ENCODE data around the gene SLC17A7. TPM values are rescaled to one million over a fixed set of nuclear protein-coding genes. Genes with fewer than 3 reads are reported as not detected.
"Not testable (repeated sequence)": the region's sequence is repeated elsewhere in the genome, so short reads cannot be mapped to it uniquely, and the experiment has no call there.

SLC17A7 gene
- total RNA-seq, 2 experiments from 2014 or later, result 0.16 TPM; not detected in 1

DNA sequence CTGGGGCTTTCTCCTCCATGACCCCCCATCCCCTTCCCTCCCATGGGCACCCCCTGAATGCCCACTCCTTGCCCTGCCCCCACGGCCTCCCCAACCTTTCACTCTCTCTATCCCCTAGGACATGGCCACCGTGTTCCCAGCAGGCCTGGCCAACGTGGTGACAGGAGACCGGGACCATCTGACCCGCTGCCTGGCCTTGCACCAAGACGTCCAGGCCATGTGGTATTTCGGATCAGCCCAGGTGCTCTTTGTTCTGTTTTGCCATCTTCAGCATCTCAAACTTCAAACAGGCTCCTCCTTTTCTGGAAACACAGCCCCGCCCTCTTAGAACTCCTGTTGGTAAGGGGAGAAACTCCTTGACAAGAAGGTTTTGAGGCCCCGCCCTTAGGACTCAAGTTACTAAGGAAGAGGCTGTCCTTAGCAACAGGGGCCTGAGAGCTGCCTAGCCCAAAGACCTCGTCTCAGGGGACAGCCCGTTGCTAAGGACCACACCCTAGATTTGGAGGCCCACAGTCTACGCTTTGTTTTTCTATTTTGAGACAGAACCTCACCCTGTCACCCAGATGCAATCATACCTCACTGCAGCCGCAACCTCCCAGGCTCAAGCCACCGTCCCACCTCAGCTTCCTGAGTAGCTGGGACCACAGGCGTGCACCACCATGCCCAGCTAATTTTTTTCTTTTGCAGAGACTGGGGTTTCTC, 27.6 kb upstream of the SLC17A7 start:
- peak; percentile 96 for DNase-seq
- ATAC-seq, result peak; percentile 80
- H3K27me3 Mint-ChIP-seq (ENCODE audit: low read depth), result no peaks in the 10 kb centered on the region

DNA sequence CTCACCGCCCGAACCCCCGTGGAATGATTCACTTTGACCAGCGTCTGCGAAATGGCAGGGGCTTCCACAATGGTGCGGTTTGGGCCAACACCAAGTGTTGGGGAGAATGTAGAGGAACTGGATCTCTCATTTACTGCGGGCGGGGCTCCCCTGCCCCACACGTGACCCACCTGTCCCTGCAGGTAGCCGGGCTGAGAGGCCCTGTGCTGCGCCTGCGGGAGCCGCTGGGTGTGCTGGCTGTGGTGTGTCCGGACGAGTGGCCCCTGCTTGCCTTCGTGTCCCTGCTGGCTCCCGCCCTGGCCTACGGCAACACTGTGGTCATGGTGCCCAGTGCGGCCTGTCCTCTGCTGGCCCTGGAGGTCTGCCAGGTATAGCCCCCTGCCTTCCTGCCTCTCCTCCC, 26.9 kb upstream of the SLC17A7 start:
- no peak for DNase-seq
- H3K27me3 Mint-ChIP-seq (ENCODE audit: low read depth), result no peaks in the 10 kb centered on the region
- peak overlapping the region; percentile 70 for H3K4me3 Mint-ChIP-seq
- peak overlapping the region; percentile 99 for H3K27ac Mint-ChIP-seq
- H3K9me3 Mint-ChIP-seq (ENCODE audit: insufficient read depth), result no peaks in the 10 kb centered on the region
- POLR2A ChIA-PET, result interaction anchor here (1.2 to 3.6 kb wide), 2 partner anchors 15 to 24 kb away, joined by 3 to 62 read pairs; partner anchors contain the start of genes ALDH16A1 and PIH1D1
- ATAC-seq, result no peak
- H3K36me3 Mint-ChIP-seq (ENCODE audit: low read depth), result peaks cover 9% of the 10 kb centered on the region
- H3K4me1 Mint-ChIP-seq (ENCODE audit: low read depth), result peaks cover 50% of the 10 kb centered on the region
- CTCF ChIA-PET, result interaction anchor here (1.7 to 6.4 kb wide), 3 partner anchors 15 to 78 kb away, joined by 3 to 114 read pairs (median 51); partner anchors contain the start of genes ALDH16A1 and PIH1D1

More for the DNA sequence above, 27.6 kb upstream of the SLC17A7 start:
- CTCF ChIA-PET, result interaction anchor here (0.6 to 6.4 kb wide), 9 partner anchors 16 to 210 kb away, joined by 3 to 114 read pairs (median 4); partner anchors contain the start of genes ALDH16A1 and PIH1D1
- H3K4me1 Mint-ChIP-seq (ENCODE audit: low read depth), result peaks cover 56% of the 10 kb centered on the region
- H3K36me3 Mint-ChIP-seq (ENCODE audit: low read depth), result peaks cover 9% of the 10 kb centered on the region
- H3K9me3 Mint-ChIP-seq (ENCODE audit: insufficient read depth), result no peaks in the 10 kb centered on the region
- peak overlapping the region; percentile 70 for H3K4me3 Mint-ChIP-seq
- POLR2A ChIA-PET, result interaction anchor here (0.6 to 3.6 kb wide), 6 partner anchors 11 to 299 kb away, joined by 3 to 62 read pairs (median 3); partner anchors contain the start of genes ALDH16A1 and PIH1D1
- H3K27ac Mint-ChIP-seq, result peak overlapping the region; percentile 99

- ChIA-PET CTCF (interaction anchor here (1.3 kb wide), 1 partner anchor 13 kb away, joined by 3 read pairs; no protein-coding TSS in a partner anchor), POLR2A (interaction anchor here (2.1 kb wide), 1 partner anchor 12 kb away, joined by 10 read pairs; the partner anchor contains the start of gene ALDH16A1)
- no peak for DNase-seq
- Mint-ChIP-seq H3K27ac (no peak overlapping the region), H3K9me3 (ENCODE audit: insufficient read depth) (no peaks in the 10 kb centered on the region), H3K36me3 (ENCODE audit: low read depth) (peaks cover 10% of the 10 kb centered on the region), H3K27me3 (ENCODE audit: low read depth) (no peaks in the 10 kb centered on the region), H3K4me1 (ENCODE audit: low read depth) (peaks cover 26% of the 10 kb centered on the region), H3K4me3 (no peak overlapping the region)
- ATAC-seq, result no peak
Observed at GRCh38 chr19:49465371-49465770, 24.0 kb upstream of the SLC17A7 start.

DNA sequence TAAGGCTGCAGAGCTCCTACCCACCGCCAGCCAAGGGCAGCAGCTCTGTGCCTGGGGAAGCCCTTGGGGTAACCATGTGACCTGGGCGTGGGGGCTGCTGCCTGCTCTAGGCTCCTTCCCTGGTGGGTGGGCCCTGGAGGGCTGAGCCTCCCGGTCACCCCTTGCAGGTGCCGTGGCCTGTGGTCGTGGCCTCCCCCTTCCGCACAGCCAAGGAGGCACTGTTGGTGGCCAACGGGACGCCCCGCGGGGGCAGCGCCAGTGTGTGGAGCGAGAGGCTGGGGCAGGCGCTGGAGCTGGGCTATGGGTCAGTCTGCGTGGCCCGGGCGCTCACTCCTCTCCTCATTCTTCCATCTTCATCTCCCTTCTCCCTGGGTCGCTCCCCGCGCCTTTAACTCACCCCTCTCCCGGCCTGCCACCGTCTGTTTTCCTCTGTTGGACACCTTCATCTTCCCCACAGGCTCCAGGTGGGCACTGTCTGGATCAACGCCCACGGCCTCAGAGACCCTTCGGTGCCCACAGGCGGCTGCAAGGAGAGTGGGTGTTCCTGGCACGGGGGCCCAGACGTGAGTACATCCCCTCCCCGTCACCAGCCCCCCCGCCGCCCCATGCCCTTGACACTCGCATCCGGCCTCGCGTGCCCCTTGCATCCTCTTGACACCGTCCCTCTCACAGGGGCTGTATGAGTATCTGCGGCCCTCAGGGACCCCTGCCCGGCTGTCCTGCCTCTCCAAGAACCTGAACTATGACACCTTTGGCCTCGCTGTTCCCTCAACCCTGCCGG, 22.8 kb upstream of the SLC17A7 start:
- no peak overlapping the region for H3K4me3 Mint-ChIP-seq
- ChIA-PET CTCF (interaction anchor here (1.3 kb wide), 1 partner anchor 12 kb away, joined by 3 read pairs; no protein-coding TSS in a partner anchor), POLR2A (interaction anchor here (0.7 to 2.1 kb wide), 2 partner anchors 11 to 180 kb away, joined by 3 to 10 read pairs; partner anchors contain the start of gene ALDH16A1)
- peaks cover 16% of the 10 kb centered on the region for H3K36me3 Mint-ChIP-seq (ENCODE audit: low read depth)
- H3K9me3 Mint-ChIP-seq (ENCODE audit: insufficient read depth), result no peaks in the 10 kb centered on the region
- ATAC-seq (no peak), DNase-seq (no peak)
- no peaks in the 10 kb centered on the region for H3K27me3 Mint-ChIP-seq (ENCODE audit: low read depth)
- peaks cover 15% of the 10 kb centered on the region for H3K4me1 Mint-ChIP-seq (ENCODE audit: low read depth)
- no peak overlapping the region for H3K27ac Mint-ChIP-seq

GRCh38 chr19:49462492-49462891, 21.2 kb upstream of the SLC17A7 start:
- Mint-ChIP-seq H3K27me3 (ENCODE audit: low read depth) (no peaks in the 10 kb centered on the region), H3K4me1 (ENCODE audit: low read depth) (no peaks in the 10 kb centered on the region), H3K4me3 (no peak overlapping the region), H3K27ac (peak overlapping the region; percentile 33), H3K9me3 (ENCODE audit: insufficient read depth) (no peaks in the 10 kb centered on the region), H3K36me3 (ENCODE audit: low read depth) (peaks cover 13% of the 10 kb centered on the region)
- ATAC-seq (no peak), DNase-seq (no peak)
- POLR2A ChIA-PET, result no interaction called here
- CTCF ChIA-PET, result no interaction called here

- Mint-ChIP-seq H3K27me3 (ENCODE audit: low read depth) (no peaks in the 10 kb centered on the region), H3K9me3 (ENCODE audit: insufficient read depth) (no peaks in the 10 kb centered on the region), H3K4me3 (no peak overlapping the region), H3K27ac (no peak overlapping the region), H3K4me1 (ENCODE audit: low read depth) (no peaks in the 10 kb centered on the region), H3K36me3 (ENCODE audit: low read depth) (peaks cover 16% of the 10 kb centered on the region)
- ChIA-PET POLR2A (no interaction called here), CTCF (no interaction called here)
- no peak for ATAC-seq
- DNase-seq, result no peak
Observed at GRCh38 chr19:49461656-49462055, 20.3 kb upstream of the SLC17A7 start.

- CTCF ChIA-PET, H3K27ac Mint-ChIP-seq: not testable (repeated sequence)
Observed at GRCh38 chr19:49461130-49461529, 19.8 kb upstream of the SLC17A7 start.

GRCh38 chr19:49459388-49459787, 18.1 kb upstream of the SLC17A7 start:
- CTCF ChIA-PET, result no interaction called here
- ATAC-seq, result no peak
- Mint-ChIP-seq H3K27ac (no peak overlapping the region), H3K4me1 (ENCODE audit: low read depth) (peaks cover 11% of the 10 kb centered on the region), H3K36me3 (ENCODE audit: low read depth) (peaks cover 18% of the 10 kb centered on the region), H3K27me3 (ENCODE audit: low read depth) (no peaks in the 10 kb centered on the region), H3K4me3 (no peak overlapping the region), H3K9me3 (ENCODE audit: insufficient read depth) (no peaks in the 10 kb centered on the region)
- POLR2A ChIA-PET, result no interaction called here
- no peak for DNase-seq

More at GRCh38 chr19:49461130-49461529, 19.8 kb upstream of the SLC17A7 start:
- POLR2A ChIA-PET; H3K9me3 Mint-ChIP-seq (ENCODE audit: insufficient read depth); ATAC-seq; H3K4me1 Mint-ChIP-seq (ENCODE audit: low read depth); H3K27me3 Mint-ChIP-seq (ENCODE audit: low read depth); DNase-seq; H3K4me3 Mint-ChIP-seq: not testable (repeated sequence)
- peaks cover 15% of the 10 kb centered on the region for H3K36me3 Mint-ChIP-seq (ENCODE audit: low read depth)

- ChIA-PET CTCF (interaction anchor here (1.2 to 1.3 kb wide), 2 partner anchors 15 to 18 kb away, joined by 3 to 7 read pairs; partner anchors contain the start of gene FLT3LG), POLR2A (interaction anchor here (1.0 kb wide), 1 partner anchor 11 kb away, joined by 3 read pairs; no protein-coding TSS in a partner anchor)
- no peaks in the 10 kb centered on the region for H3K27me3 Mint-ChIP-seq (ENCODE audit: low read depth)
- peaks cover 16% of the 10 kb centered on the region for H3K4me1 Mint-ChIP-seq (ENCODE audit: low read depth)
- H3K36me3 Mint-ChIP-seq (ENCODE audit: low read depth), result peaks cover 18% of the 10 kb centered on the region
- H3K27ac Mint-ChIP-seq, result no peak overlapping the region
- H3K9me3 Mint-ChIP-seq (ENCODE audit: insufficient read depth), result no peaks in the 10 kb centered on the region
- ATAC-seq (no peak), DNase-seq (no peak)
- no peak overlapping the region for H3K4me3 Mint-ChIP-seq
Observed at GRCh38 chr19:49458567-49458903, 17.2 kb upstream of the SLC17A7 start.

DNA sequence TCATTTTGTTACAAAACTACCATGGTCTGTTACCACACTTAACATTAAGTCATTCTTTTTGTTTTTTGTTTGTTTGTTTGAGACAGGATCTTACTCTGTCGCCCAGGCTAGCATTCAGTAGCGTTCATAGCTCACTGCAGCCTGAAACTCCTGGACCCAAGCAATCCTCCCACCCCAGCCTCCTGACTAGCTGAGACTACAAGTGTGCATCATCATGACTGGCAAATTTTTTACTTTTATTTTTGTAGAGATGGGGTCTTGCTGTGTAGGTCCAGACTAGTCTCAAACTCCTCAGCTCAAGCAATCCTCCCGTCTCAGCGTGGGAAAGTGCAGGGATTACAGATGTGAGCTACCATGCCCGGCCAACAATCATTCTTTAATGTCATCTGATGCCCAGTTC, 15.0 kb upstream of the SLC17A7 start:
- H3K4me1 Mint-ChIP-seq (ENCODE audit: low read depth), result peaks cover 26% of the 10 kb centered on the region
- peaks cover 20% of the 10 kb centered on the region for H3K36me3 Mint-ChIP-seq (ENCODE audit: low read depth)
- no peak overlapping the region for H3K4me3 Mint-ChIP-seq
- no peak for ATAC-seq
- ChIA-PET CTCF (interaction anchor here (1.1 to 8.6 kb wide), 2 partner anchors 15 to 20 kb away, joined by 3 to 114 read pairs; partner anchors contain the start of gene FLT3LG), POLR2A (interaction anchor here (1.0 kb wide), 1 partner anchor 13 kb away, joined by 3 read pairs; no protein-coding TSS in a partner anchor)
- no peaks in the 10 kb centered on the region for H3K27me3 Mint-ChIP-seq (ENCODE audit: low read depth)
- peak overlapping the region; percentile 10 for H3K27ac Mint-ChIP-seq
- DNase-seq, result no peak
- H3K9me3 Mint-ChIP-seq (ENCODE audit: insufficient read depth), result no peaks in the 10 kb centered on the region

- no peak overlapping the region for H3K4me3 Mint-ChIP-seq
- H3K36me3 Mint-ChIP-seq (ENCODE audit: low read depth), result peaks cover 22% of the 10 kb centered on the region
- H3K9me3 Mint-ChIP-seq (ENCODE audit: insufficient read depth), result no peaks in the 10 kb centered on the region
- ChIA-PET CTCF (interaction anchor here (1.1 to 8.6 kb wide), 2 partner anchors 15 to 21 kb away, joined by 3 to 114 read pairs; partner anchors contain the start of gene FLT3LG), POLR2A (interaction anchor here (1.0 kb wide), 1 partner anchor 14 kb away, joined by 3 read pairs; no protein-coding TSS in a partner anchor)
- H3K27ac Mint-ChIP-seq, result peak overlapping the region; percentile 10
- no peaks in the 10 kb centered on the region for H3K27me3 Mint-ChIP-seq (ENCODE audit: low read depth)
- ATAC-seq, result no peak
- no peak for DNase-seq
- H3K4me1 Mint-ChIP-seq (ENCODE audit: low read depth), result peaks cover 27% of the 10 kb centered on the region
Observed at GRCh38 chr19:49455773-49456172, 14.4 kb upstream of the SLC17A7 start.
